Caco-2 (cell line): ENCODE data around the gene MCRIP2. TPM values are rescaled to one million over a fixed set of nuclear protein-coding genes. Genes with fewer than 3 reads are reported as not detected.

ENCODE experiments used
- total RNA-seq: library from RNA; stranded (reverse); gene quantifications from 2 replicates; pipeline ENCODE4 v1.2.3, GENCODE V29; 2022

The MCRIP2 gene
- total RNA-seq, 1 experiment from 2014 or later = 33.0 TPM

Other genes with a start within 250 kb of the MCRIP2 start
- 140 and 150 TPM in 2 replicates for gene NME4, start 244.6 kb upstream of the MCRIP2 start, total RNA-seq
- gene DECR2, start 239.9 kb upstream of the MCRIP2 start, total RNA-seq = 50.2 and 52.6 TPM in 2 replicates
- 31.3 and 35.8 TPM in 2 replicates for gene RAB11FIP3, start 216.2 kb upstream of the MCRIP2 start, total RNA-seq
- 85.3 and 87.9 TPM in 2 replicates for gene CAPN15, start 114.1 kb upstream of the MCRIP2 start, total RNA-seq
- gene PRR35, start 81.4 kb upstream of the MCRIP2 start, total RNA-seq = 0.14 TPM in 1 of 2 replicates, not detected in the other
- not detected in 2 replicates for gene NHLRC4, start 74.8 kb upstream of the MCRIP2 start, total RNA-seq
- gene PIGQ, start 71.9 kb upstream of the MCRIP2 start, total RNA-seq = 45.3 and 45.8 TPM in 2 replicates
- 18.7 and 19.1 TPM in 2 replicates for gene RAB40C, start 51.8 kb upstream of the MCRIP2 start, total RNA-seq
- gene WFIKKN1, start 10.8 kb upstream of the MCRIP2 start, total RNA-seq = 0.39 and 0.54 TPM in 2 replicates
- gene METTL26, start 5.5 kb upstream of the MCRIP2 start, total RNA-seq = 67.1 and 67.4 TPM in 2 replicates
- gene WDR90, start 7.5 kb downstream of the MCRIP2 start, total RNA-seq = 57.8 and 60.9 TPM in 2 replicates
- gene RHOT2, start 26.3 kb downstream of the MCRIP2 start, total RNA-seq = 96.7 and 106 TPM in 2 replicates
- gene RHBDL1, start 33.8 kb downstream of the MCRIP2 start, total RNA-seq = 2.9 and 3.2 TPM in 2 replicates
- 77.8 and 86.6 TPM in 2 replicates for gene STUB1, start 38.6 kb downstream of the MCRIP2 start, total RNA-seq
- gene JMJD8, start 42.5 kb downstream of the MCRIP2 start, total RNA-seq = 46.7 and 52.4 TPM in 2 replicates
- 10.8 and 11.7 TPM in 2 replicates for gene WDR24, start 48.6 kb downstream of the MCRIP2 start, total RNA-seq
- 5.9 and 10.5 TPM in 2 replicates for gene FBXL16, start 64.0 kb downstream of the MCRIP2 start, total RNA-seq
- 20.0 and 23.4 TPM in 2 replicates for gene METRN, start 73.3 kb downstream of the MCRIP2 start, total RNA-seq
- 39.7 and 42.6 TPM in 2 replicates for gene ANTKMT, start 79.3 kb downstream of the MCRIP2 start, total RNA-seq
- 3.5 and 4.6 TPM in 2 replicates for gene CCDC78, start 84.6 kb downstream of the MCRIP2 start, total RNA-seq
- 6.8 and 9.7 TPM in 2 replicates for gene HAGHL, start 85.3 kb downstream of the MCRIP2 start, total RNA-seq
- gene CIAO3, start 99.2 kb downstream of the MCRIP2 start, total RNA-seq = 42.9 and 44.5 TPM in 2 replicates
- gene MSLN, start 118.9 kb downstream of the MCRIP2 start, total RNA-seq = 0.36 and 0.39 TPM in 2 replicates
- 42.2 and 44.0 TPM in 2 replicates for gene RPUSD1, start 146.6 kb downstream of the MCRIP2 start, total RNA-seq
- 97.6 and 102 TPM in 2 replicates for gene CHTF18, start 146.8 kb downstream of the MCRIP2 start, total RNA-seq
- gene GNG13, start 158.9 kb downstream of the MCRIP2 start, total RNA-seq = not detected in 2 replicates